ENCODE results near the gene ZFAND3.

ZFAND3 gene

DNA sequence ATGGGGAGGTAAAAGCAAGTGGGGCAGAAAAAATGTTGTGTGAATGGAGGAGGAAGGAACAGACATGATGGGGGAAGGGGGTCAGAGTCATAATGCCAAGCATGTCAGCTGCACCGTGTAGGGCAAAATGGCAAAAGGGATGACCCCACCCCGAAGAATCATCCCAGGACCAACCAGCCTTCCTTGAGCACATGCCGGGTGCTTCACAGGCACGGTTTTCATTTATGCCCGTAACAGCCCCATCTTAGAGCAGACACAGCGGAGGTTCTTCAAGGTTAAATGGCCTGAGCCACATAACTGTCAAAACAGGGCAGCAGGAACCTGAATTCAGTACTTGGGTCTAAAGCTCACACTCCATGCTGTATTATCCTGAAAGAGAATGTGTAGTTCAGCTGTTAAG lies 322.2 kb downstream of the ZFAND3 start:
- no peak for DNase-seq

DNA sequence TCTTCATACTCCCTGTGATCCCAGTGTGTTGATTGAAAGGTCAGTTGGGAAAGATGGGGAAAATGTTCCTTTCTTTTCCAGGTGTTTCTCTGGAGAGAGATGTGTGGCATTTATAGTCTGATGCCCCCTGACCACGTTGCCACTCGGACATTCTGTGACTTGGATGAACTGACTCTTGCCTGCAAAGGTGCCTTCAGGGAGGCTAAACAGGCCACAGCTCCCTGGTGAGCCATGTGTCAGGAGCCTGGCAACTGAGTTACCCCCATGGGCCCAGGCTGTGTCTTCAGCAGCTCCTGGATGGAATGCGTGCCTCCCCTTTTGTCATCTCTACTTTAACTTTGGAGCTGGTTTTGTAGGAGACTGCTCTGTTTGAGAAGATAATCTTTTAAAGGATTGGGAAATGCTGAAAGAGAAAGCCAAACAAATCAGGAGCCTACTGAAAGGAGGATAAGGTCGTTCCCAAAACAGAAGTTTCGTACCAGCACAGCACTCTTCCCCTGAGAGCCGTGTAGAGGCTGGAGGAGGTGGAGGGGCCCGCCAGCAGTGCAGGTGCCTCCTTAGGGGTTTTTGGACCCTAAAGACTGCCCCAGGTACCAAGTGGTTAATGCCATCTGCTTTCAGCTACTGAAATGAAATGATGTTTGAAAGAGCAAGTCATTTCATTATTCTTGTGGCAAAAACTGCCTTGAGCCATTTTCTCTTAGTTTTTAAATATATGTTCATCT lies 322.8 kb downstream of the ZFAND3 start:
- DNase-seq = no peak

DNA sequence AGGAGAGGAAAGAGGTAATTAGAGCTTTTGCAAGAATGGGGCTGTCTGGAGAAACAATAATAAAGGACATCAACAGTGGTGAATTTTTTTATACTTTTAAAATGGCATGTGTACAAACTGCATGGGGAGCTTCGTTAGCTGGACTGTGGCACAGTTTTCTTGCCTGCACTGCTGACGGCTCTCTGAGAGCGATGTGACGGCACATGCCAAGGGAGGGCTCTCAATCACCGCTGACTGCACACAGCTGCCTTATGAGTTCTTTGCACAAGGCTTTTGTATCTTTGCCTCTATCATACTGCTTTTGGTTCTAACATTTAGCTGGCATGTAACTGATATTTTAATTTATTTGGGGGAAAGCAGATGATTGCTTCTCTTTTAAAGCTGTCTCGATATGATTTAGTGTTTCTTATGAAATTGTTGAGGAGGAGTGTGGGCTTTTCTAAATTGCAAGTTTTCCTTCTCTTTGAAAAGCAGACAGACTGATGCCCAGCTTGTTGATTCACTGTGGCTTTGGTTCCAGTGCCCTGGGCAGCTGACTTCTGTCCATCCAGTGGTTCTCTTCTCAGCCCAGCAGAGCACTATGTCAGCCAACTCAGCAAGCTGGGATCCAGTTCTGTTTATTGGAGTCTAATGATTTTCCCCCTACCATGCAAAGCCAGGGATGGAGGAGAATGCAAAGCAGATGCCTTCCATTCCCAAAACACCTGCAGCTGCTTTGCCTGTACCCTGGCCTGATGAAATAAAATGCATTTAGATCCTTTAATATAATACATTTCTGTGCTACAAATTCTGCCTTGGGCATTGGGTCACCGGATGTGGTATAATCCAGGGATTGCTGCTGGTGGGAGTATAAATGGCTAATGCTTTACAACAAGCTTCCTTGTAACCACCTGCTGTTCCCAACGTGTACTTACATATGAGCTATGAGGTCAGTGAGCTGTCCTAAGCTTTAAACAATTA lies 323.9 kb downstream of the ZFAND3 start:
- no peak for DNase-seq

DNA sequence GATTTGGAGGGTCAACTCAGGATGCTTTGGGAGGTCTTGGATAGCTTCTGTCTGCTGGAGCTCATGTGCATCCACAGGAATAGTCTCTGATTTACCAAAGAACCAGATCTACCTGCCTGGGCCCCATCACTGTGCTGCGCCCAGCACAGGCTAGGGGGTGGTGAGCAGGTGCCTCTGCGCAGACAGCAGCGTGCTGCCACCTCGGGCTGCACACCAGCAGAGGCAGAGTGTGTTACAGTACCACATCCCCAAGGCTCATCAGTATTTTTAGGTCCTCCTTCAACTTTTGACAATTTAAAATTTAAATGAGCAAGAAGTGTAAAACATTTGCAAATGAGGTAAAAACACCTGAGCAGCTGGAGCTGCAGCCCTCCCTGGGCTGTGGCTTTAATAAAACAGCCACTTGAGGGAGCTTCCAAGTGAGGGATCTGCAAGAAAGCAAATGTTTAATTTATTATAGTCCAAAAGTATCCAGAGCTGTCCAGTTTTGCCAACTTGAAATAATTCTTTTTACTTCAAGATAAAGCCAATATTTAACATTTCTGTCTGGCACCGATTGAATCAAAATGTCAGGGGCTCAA lies 324.9 kb downstream of the ZFAND3 start:
- DNase-seq = no peak

DNA sequence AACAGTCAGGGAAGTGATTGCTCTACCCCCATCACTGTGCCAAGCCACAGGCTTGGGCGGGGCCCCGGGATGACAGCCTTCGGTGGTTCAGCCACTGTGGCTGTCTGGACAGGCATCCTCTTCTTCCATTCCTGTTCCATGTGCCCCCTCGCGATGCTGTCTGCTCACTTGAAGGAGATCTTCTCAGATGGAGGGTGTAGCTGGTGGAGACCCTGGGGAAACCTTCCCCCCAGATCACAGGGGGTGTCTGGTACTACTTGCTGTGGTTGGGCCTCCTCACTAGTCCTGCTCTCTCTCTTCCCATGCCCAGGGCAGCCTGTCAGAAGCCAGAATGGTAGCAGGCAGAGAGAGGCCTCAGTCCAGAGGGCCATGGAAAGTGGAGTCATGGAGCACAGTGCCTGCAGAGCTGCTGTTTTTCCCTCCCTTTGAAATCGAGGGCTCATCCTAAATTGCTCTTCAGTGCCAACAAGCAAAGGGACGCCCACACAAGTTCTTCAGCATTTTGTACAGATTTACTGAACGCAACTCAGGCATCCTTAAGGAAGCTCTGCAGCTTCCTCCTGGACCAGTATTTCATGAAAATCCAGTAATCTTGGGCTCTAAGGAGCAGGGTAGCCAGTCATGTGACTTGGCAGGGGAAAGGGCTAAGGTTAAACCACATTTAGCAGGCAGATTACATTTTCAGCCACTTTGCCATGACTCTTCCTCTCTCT lies 326.6 kb downstream of the ZFAND3 start:
- DNase-seq = no peak

DNA sequence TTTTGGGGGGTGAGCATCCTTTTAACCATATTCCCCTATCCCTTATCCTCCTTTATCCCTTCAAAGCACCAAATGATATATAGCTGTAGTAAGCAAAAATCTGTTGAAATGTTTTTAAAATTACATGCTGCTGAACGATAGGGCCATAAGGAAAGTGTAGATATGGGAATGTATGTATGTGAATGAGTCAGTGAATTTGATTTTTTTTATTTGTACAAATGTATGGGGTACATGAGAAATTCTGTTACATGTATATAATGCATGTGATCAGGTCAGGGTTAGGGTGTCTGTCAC lies 327.2 kb downstream of the ZFAND3 start:
- no peak for DNase-seq

DNA sequence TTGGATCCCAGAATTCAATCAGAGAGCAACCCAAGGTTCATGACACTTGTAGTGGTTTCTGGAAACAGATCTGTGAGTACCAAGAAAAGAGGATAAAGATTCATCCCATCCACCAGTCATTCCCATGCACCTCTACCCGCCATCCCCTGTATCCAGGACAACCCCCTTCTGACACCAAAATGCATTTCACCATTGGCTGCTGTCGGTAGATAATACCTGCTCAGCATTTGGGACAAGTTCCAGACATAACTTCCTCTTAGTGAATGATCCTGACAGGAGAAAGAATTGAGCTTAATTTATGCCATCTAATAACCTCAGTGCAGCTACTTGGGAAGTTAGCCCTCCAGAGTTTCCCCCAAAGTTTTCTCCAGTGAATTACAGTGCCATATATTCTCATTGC lies 329.1 kb downstream of the ZFAND3 start:
- DNase-seq = no peak

DNA sequence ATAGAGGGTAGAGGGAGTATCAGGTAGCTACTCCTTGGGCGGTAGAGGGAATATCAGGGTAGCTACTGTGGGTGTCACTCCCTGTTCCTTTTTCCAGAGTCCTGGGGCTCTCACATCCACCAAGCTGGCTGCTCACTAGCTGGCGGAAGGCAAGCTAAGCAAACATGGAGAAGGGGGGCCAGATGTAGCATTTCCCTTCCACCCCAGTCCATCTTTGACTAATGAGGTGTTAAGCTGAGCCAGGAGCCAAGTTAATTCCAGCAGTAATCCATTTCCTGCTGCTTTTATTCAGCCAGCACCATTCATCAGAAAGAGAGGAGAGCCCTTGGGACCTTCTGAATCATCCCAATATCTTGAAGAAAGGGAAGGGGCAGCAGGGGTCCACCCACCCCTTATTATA lies 330.0 kb downstream of the ZFAND3 start:
- DNase-seq = no peak

DNA sequence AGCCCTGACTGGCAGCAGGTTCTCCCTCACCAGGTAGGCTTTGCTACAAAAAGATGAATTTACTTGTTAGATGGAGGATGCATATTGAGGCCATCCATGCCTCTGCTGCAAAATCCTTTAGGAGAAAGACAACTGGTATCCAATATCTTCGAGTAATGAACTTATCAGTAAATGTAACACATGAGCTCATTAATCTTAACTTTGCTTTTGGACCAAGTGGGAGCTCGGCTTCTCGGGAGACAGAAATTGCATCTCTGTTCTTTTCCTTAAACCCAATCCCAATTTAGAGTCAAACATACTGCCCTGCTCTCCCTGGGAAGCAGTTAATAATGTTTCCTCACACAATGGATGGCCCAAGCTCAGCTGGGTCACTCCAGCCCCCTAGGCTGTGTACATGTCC lies 330.5 kb downstream of the ZFAND3 start:
- DNase-seq = no peak

DNA sequence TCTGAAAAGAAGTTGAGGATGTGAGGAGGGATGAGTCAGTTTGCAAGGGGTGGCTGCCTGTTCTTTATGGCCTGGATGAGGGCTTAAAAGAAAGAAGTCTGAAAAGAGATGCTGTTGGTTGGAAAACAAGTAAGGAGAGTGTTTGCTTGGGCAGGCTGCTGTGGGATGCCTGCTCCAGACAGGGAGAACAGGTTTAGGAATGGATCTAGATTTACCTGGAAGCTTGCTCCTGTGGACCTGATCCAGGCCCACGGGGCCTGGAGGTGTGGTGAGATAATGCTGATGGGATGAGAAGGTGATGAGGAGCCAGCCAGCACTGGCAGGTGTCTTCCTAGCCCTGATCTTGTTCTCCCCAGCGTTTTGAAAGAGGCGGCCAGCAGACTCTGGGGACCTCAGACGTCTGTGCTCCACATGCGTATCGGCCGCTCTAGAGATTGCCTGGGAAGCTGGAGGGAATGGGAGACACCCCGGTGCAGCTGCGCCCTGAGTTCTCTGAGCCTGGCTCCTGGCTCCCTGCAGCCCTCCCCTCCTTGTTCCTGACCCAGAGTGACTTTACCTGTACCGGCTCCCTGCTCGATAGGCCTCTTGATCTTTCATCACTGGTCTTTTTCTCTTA lies 331.3 kb downstream of the ZFAND3 start:
- no peak for DNase-seq

DNA sequence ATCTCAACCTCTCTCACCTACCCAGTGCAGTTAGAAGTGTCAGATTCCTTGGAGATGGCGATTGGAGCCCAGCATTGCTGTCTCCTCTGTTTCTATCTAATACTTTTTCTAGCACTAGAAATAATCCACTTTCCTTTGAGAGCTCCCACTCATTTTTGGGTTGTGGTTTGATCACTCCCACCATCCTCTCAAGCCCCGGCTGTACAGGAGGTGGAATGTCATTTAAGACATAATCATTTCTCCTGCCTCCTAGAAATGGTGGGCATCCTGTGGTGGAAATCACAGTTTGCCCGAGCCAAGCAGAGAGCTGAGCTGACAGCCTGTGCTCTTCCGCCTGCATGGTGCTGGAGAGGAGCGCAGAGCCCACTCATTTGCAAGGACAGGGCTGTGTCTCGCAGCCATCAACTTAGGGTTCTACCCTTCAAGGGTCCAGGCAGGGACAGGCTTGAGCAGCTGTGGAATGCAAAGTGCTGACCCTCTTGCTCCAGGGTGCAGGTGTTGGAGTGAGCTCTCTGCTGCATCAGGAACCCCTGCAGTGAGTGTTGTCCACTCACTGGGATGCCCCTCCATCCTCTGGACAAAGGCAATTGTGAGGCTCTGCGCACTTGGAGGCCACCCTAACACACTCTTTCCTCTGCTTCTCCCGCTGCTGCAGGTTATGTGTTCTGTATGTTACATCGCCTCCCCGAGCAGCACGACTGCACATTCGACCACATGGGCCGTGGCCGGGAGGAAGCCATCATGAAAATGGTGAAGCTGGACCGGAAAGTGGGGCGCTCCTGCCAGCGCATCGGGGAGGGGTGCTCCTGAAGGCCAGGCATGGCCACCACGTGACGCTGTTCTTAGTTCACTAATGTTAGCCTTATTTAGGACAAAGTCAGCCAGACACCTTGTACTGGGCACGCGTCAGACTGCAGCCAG lies 332.3 kb downstream of the ZFAND3 start:
- DNase-seq = no peak

DNA sequence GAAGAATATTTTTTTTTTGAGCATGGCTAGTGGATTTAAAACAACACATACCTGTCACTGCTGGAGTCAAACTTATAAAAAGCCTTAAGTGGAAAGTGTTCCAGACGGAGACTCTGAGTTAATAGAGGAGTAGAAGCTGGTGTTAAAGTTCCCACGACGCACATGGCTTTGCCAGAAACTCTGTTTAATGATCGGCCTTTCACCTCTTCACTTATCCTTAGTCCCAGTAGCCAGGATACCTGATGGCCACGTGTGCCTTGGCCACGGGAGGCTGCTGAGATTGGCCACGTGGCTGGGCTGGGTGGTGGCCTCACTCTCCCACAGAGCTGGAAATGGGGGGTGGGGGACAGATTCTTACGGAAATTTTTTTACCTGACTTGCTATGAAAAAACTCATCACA lies 333.1 kb downstream of the ZFAND3 start:
- no peak for DNase-seq

DNA sequence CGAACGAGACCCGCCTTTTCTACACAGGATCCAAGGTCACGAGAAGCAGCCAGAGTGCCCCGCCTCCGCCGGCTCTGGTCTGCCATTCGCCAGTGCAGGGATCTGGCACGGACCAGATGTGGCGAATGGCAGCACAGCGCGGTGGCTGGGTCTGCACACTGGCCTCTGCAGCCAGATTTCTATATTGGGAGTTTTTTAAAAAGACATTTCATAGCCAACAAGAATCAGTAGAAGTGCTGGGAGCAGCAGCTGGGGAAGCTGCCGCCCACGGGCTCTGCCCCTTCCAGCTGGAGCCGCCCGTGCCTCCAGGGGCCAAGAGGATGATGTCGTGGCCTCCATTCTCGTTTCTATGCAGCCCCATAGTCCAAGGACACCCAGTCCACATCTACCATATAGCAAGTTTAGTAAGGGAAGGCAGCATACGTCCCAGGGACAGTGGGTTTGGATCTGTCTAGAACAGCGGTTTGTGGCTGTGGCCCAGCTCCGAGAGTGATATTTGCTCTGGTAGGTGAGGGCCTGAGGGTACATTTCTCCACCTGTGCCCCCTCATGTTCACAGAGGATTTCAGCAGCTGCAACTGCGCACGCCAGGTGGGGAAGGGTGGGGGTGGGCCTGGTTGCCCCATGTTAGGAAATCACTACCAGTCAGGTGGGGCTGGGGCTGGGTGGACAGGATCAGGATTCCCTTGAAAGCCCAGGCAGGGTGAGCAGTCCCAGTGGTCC lies 333.7 kb downstream of the ZFAND3 start:
- no peak for DNase-seq

DNA sequence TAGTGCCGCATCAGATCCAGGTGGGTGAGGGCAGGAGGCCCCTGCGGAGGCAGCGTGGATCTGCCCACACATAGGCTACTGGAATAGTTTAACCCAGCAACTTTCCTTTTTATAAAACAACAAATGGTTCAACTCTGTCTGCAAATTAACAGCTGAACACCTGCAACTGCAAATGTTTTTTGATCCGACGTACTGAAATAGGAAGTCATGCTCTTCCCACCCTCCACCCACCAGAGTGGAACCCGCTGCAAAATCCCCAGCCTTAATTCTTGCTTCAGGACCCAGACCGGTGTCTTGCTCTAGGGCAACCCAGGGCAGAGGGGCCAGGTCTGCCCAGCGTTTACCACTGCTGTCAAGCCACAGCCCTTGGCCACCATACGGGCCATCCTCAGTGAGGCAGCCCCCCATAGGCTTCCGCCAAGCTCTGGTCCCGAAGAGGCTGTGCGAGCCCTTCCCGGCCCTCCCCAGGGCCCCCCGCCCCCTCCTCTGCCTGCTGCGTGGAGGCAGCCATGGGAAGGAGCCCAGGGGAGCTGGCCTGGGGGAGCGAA lies 334.3 kb downstream of the ZFAND3 start:
- DNase-seq = no peak

DNA sequence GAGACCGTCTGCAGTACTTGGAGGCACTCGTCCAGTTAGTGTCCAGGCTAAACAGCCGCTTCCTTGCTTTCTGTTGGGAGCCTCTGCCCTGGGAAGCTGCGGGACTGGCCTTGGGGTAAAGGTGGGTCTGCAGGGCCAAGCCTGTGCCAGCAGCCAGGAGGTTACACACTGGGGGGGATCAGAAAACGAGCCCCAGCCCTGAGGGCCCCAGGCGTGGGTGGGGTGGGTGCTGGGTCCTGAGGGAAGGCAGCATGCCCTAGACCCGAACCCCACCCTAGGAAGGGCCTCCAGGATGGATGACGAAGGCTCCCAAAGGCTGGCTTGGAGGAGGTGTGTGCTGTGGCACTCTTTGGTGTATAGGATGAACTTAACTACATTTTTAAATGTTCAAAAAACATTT lies 335.2 kb downstream of the ZFAND3 start:
- no peak for DNase-seq

DNA sequence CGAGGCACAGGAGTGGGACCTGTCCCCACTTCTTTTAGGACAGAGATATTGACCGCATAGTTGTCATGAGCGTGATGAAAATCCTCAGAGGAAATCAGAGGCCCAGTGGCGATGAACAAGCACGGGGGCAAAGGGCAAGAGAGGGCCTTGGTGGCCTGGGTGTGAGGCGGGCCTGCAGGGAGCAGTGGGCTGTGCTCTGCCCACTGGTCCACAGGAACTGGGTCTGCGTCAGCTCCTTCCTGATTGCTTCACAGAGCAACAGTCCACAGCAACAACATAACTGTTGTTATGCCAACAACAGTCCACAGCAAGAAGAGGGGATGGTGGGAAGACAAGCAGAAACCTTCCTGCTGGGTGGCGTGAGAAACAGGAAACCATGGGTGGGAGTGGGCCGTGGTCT lies 335.6 kb downstream of the ZFAND3 start:
- no peak for DNase-seq

DNA sequence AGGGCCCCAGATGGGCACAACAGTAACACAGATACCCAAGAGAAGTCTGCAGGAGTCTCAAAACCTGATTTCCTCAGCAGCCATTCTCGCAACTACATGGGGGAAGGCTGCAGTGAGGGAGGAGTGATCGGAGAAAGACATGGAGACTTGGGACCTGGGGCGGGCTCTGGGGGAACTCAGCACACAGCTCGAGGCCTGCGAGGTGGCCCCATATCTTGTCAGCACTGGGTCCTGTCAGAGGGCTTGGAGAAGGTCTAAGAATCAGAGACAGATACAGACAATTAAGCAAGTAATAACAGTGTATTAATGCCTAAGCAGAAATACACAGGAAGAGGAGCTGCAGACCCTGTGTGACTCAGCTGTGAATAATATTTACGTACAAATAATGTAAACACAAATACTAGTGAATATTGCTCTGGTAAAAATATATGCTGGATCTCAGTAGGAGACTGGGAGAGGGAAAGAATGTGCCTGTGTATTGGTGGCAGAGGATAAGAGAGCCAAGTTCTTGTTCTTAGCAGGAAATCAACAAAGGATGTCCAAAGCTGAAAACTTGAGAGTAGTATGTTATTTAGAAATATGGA lies 336.2 kb downstream of the ZFAND3 start:
- no peak for DNase-seq

DNA sequence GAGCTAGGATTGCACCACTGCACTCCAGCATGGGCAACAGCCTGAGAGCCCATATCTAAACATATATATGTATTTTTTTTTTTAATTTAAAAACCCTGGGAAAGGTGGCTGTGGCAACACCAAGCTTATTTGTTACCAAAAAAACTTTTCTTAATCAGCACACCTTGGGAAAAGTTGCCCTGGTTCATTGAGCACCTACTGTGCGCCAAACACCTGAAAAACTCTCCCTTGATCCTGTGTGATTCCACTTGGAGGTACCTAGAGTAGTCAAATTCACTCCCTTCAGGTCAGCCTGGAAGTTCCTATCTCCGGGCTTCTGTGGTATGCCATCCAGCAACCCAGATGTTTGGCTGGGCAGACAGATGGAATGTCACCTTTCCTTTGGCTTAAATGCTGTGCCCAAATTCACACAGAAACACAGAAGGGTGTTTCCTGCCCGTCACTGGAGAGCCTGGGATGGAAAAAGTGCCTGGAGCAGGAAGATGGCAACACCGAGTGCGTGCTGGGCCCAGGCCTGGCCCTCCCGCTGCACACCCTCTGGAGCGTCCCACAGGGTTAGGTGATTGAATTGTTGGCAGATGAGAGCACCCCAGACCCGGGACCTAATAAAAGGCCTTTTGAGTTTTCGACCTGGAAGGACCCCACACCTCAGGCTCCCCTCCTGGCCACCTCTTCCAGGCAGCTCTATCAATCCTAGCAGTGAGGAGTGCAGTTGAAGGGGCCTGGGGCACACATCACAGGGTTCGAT lies 337.5 kb downstream of the ZFAND3 start:
- DNase-seq = no peak

DNA sequence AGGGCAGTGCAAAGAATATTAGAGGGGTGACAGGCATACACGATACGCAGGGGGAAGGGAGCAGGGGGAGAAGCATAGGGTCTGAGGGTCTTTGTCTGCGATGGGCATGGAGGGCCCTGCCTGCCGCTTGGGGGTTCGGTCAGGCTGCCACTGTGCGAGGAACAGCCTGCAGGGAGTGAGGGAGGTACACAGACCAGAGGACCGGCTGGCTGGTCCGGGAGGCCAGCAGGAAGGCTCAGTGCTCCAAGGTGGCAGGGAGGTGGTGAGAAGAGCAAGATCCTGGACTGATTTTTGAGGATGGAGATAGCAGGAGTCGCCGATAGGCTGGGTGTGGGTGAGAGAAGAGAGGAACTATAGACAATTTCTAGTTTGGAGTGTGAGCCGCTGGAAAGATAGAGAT lies 338.4 kb downstream of the ZFAND3 start:
- DNase-seq = no peak

All from NCI-H1694 treated with DMSO at 0.1 percent for 48 hours (cell line).